Measurements from ENCODE around the gene OR4K2. TPM values are rescaled to one million over a fixed set of nuclear protein-coding genes. Genes with fewer than 3 reads are reported as not detected.
"Not testable (repeated sequence)": the region's sequence is repeated elsewhere in the genome, so short reads cannot be mapped to it uniquely, and the experiment has no call there.

Gene OR4K2, protein sequence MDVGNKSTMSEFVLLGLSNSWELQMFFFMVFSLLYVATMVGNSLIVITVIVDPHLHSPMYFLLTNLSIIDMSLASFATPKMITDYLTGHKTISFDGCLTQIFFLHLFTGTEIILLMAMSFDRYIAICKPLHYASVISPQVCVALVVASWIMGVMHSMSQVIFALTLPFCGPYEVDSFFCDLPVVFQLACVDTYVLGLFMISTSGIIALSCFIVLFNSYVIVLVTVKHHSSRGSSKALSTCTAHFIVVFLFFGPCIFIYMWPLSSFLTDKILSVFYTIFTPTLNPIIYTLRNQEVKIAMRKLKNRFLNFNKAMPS
- total RNA-seq: not detected

DNA sequence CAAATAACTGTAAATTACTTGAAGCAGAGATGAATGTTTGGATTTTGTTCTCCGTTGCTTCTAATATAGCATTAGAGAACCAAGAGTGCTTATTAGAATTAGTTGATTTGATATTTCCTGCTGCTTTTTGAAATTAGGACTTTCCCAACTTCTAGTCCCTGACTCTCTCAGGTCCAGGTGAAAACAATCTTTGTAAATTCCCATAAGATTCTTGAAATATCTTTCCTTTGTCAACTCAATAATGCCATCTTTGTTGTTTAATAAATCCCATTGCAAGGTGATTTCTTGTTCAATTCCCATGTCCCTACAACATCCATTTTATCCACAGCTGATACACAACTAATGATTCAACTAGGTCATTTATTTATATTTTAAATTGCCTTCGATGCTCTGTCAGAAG, at the start of gene OR4K2:
OR4K2 (plus strand) TSS at position 301 of the 400 bp plus-strand sequence. CDS start 1,126 bp downstream, outside the sequence.
- H3K27me3 ChIP-seq: no peaks in the 10 kb centered on the region
- H3K4me1 ChIP-seq: no peaks in the 10 kb centered on the region
- H3K4me3 ChIP-seq: no peak within 1 kb of the TSS
- DNase-seq: no peak
- H3K9me3 ChIP-seq: no peaks in the 10 kb centered on the region
- TF ChIP-seq POLR2A (IDR thresholded peaks at IDR 0.05): no peak
- TF ChIP-seq, protein P1, sequence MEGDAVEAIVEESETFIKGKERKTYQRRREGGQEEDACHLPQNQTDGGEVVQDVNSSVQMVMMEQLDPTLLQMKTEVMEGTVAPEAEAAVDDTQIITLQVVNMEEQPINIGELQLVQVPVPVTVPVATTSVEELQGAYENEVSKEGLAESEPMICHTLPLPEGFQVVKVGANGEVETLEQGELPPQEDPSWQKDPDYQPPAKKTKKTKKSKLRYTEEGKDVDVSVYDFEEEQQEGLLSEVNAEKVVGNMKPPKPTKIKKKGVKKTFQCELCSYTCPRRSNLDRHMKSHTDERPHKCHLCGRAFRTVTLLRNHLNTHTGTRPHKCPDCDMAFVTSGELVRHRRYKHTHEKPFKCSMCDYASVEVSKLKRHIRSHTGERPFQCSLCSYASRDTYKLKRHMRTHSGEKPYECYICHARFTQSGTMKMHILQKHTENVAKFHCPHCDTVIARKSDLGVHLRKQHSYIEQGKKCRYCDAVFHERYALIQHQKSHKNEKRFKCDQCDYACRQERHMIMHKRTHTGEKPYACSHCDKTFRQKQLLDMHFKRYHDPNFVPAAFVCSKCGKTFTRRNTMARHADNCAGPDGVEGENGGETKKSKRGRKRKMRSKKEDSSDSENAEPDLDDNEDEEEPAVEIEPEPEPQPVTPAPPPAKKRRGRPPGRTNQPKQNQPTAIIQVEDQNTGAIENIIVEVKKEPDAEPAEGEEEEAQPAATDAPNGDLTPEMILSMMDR (IDR thresholded peaks at IDR 0.05): no peak
- H3K27ac ChIP-seq: no peak within 1 kb of the TSS
- H3K36me3 ChIP-seq: no peaks in the 10 kb centered on the region

DNA sequence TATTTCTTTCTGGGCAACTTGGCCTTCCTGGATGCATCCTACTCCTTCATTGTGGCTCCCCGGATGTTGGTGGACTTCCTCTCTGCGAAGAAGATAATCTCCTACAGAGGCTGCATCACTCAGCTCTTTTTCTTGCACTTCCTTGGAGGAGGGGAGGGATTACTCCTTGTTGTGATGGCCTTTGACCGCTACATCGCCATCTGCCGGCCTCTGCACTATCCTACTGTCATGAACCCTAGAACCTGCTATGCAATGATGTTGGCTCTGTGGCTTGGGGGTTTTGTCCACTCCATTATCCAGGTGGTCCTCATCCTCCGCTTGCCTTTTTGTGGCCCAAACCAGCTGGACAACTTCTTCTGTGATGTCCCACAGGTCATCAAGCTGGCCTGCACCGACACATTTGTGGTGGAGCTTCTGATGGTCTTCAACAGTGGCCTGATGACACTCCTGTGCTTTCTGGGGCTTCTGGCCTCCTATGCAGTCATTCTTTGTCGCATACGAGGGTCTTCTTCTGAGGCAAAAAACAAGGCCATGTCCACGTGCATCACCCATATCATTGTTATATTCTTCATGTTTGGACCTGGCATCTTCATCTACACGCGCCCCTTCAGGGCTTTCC, 47.2 kb upstream of the OR4K2 start:
- not testable (repeated sequence) for H3K4me1 ChIP-seq, H3K36me3 ChIP-seq, H3K27ac ChIP-seq, H3K4me3 ChIP-seq, H3K9me3 ChIP-seq, DNase-seq, H3K27me3 ChIP-seq

DNA sequence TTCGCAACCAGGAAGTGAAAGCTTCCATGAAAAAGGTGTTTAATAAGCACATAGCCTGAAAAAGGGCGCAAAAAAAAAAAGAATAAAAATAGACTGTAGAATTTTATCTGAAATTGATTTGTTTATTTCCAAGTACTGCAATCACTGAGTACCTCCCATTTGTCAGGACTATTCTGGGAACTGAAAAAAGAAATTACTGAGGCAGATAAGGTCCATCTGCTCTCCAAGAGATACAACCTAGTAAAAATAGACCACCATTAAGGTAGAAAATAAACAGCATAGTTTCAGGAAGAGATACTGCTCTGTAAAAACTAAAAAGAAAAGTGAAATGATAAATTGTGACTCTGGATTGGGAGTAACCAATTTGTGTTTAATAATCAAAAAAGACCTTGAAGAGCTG, 46.6 kb upstream of the OR4K2 start:
- no peak for DNase-seq
- no peaks in the 10 kb centered on the region for H3K36me3 ChIP-seq
- no peaks in the 10 kb centered on the region for H3K27me3 ChIP-seq
- no peak overlapping the region for H3K27ac ChIP-seq
- no peaks in the 10 kb centered on the region for H3K4me1 ChIP-seq
- H3K4me3 ChIP-seq: no peak overlapping the region
- no peaks in the 10 kb centered on the region for H3K9me3 ChIP-seq
- TF ChIP-seq, protein P1 (IDR thresholded peaks at IDR 0.05): no peak
- TF ChIP-seq POLR2A (IDR thresholded peaks at IDR 0.05): no peak

DNA sequence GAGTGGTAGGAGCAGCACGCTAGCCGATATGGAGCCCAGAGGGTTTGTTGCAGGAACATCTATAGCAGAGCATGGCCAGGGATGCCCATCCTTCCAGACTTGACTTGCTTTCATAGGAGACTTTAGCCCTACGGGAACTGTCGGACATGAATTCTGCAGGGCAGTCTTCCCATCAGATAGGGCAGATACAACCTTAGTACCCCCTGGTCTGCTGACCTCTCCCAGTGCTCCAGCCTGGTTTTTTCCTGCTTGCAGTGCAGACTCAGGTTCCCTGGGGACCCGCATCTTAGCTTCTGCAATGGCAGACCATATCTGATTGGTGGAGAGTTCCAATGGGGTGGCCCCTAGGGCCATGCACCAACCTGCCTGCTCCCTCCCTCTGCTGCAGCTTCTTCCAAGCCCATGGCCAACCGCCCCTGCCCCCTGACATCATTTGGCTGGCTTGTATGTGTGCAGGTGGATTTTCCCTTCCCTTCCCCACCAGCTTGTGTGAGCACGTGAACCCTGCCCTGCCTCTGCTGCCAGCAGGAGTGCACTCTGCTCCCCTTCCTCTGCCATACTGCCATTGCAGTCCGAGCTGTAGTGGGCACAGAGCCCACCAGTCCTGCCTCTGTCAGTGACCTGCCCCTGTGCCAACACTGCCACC, 40.6 kb upstream of the OR4K2 start:
- not testable (repeated sequence) for H3K27ac ChIP-seq, H3K4me3 ChIP-seq, H3K9me3 ChIP-seq, H3K36me3 ChIP-seq, H3K4me1 ChIP-seq, DNase-seq, H3K27me3 ChIP-seq

DNA sequence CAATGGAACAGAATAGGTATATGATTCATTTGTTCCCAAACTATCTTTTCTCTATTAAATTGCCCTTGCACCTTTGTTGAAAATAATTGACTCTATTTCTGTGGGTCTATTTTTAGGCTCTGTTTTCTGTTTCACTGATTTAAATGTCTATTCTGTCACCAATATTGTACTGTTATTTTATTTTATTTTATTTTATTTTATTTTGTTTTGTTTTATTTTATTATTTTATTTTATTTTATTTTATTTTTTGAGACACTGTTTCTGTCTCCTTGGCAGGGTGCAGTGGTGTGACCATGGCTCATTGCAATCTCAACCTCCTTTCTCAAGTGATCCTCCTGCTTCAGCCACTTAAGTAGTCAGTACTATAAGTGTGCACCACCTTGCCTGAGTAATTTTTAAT, 36.5 kb upstream of the OR4K2 start:
- H3K27me3 ChIP-seq: no peaks in the 10 kb centered on the region
- no peak for DNase-seq
- no peaks in the 10 kb centered on the region for H3K36me3 ChIP-seq
- no peak overlapping the region for H3K27ac ChIP-seq
- no peaks in the 10 kb centered on the region for H3K4me1 ChIP-seq
- H3K4me3 ChIP-seq: no peak overlapping the region
- no peak for TF ChIP-seq POLR2A (IDR thresholded peaks at IDR 0.05)
- TF ChIP-seq, protein P1 (IDR thresholded peaks at IDR 0.05): no peak
- H3K9me3 ChIP-seq: peaks cover 0 to 8% (median 0%) of the 10 kb centered on the region in 4 donors

DNA sequence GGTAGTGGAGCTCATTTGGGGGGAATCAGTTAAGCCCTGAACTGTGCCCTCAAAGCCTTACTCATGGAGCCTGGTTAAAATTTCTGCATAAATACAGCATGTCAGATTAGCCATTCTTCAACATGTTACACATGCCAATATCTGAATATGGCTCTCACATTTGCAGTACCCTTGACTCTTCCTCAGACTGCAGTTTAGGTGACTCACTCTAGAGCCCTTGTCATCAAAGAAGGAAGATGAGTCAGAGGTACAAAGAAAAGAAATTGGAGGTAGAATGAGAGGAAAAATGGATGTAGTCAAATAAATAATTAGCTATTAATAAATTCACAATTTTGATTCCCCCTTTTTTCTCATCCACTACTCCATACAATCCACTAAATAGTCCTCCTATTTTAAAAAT, 23.6 kb upstream of the OR4K2 start:
- H3K27ac ChIP-seq: no peak overlapping the region
- no peak overlapping the region for H3K4me3 ChIP-seq
- no peak for TF ChIP-seq POLR2A (IDR thresholded peaks at IDR 0.05)
- TF ChIP-seq, protein P1 (IDR thresholded peaks at IDR 0.05): no peak
- DNase-seq: no peak
- H3K9me3 ChIP-seq: no peaks in the 10 kb centered on the region
- H3K36me3 ChIP-seq: no peaks in the 10 kb centered on the region
- H3K27me3 ChIP-seq: no peaks in the 10 kb centered on the region
- H3K4me1 ChIP-seq: no peaks in the 10 kb centered on the region

DNA sequence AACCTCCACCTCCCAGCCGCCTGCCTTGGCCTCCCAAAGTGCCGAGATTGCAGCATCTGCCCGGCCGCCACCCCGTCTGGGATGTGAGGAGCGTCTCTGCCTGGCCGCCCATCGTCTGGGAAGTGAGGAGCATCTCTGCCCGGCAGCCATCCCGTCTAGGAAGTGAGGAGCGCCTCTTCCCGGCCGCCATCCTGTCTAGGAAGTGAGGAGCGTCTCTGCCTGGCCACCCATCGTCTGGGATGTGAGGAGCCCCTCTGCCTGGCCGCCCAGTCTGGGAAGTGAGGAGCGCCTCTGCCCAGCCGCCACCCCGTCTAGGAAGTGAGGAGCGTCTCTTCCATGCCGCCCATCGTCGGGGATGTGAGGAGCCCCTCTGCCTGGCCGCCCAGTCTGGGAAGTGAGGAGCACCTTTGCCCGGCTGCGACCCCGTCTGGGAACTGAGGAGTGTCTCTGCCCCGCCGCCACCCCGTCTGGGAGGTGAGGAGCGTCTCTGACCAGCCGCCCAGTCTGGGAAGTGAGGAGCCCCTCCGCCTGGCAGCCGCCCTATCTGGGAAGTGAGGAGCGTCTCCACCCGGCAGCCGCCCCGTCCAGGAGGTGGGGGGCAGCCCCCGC, 8.8 kb upstream of the OR4K2 start:
- not testable (repeated sequence) for DNase-seq

More for the DNA sequence above, 8.8 kb upstream of the OR4K2 start:
- not testable (repeated sequence) for H3K4me3 ChIP-seq, H3K27me3 ChIP-seq, H3K27ac ChIP-seq, H3K36me3 ChIP-seq, H3K9me3 ChIP-seq, H3K4me1 ChIP-seq

Data from Peyer's patch (tissue), 4 donors.